AG09319 (cell line): ENCODE data around the gene HTR6.
A peak's percentile ranks its signal among the peaks of the same experiment; 100 is the strongest.

Experiments
- DNase-seq: peaks from one replicate; pipeline ENCODE4 v3.0.0-alpha.2; 2010; ENCODE audit warnings: low read depth; ENCODE audit errors: extremely low read depth
- CTCF ChIP-seq: IDR thresholded peaks from 2 replicates; pipeline ENCODE4 v1.5.1; 2011; ENCODE audit warnings: low read depth, mild to moderate bottlenecking, inconsistent platforms, low read length, moderate library complexity

HTR6 gene

DNA sequence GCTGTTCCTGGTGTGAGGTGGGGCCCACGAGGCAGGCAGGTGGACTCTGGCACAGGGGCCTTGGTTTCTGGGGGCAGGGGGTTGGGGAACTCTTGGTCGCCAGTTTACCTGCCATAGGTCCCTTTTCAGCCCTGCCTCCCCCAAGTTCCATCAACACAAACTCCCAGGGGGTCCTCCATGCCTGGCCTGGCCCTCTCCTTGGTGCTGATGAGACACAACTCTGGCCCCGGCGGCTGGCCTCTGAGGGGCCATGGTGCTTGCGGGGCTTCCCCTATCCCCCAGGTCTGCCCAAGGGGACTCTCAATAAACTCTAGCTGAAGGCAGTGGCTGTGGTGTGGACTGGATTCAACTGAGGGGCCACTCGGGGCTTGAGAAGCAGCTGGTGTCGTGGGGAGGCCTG is 16.0 kb downstream of the HTR6 start:
- TF ChIP-seq CTCF: no peak
- no peak for DNase-seq

DNA sequence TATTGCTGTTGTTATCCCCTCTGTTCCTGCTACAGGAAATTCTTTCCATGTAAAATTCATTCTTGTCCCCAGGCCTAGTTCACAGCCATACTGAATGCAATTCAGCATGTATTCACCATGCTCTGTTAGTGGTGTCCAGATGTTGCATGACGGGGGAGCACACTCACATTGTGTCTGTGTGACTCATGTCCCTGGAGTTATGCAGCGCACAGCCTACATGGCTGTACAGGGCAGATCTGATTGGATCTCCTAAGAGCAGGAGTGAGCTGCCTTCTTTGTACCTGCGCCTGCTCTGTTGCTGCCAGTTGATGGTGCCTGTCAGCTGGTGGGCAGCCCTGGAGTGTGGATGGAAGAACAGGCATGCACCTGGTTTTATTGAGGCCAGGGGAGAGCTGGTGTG is 17.6 kb downstream of the HTR6 start:
- TF ChIP-seq CTCF: no peak
- peak; percentile 71 for DNase-seq

DNA sequence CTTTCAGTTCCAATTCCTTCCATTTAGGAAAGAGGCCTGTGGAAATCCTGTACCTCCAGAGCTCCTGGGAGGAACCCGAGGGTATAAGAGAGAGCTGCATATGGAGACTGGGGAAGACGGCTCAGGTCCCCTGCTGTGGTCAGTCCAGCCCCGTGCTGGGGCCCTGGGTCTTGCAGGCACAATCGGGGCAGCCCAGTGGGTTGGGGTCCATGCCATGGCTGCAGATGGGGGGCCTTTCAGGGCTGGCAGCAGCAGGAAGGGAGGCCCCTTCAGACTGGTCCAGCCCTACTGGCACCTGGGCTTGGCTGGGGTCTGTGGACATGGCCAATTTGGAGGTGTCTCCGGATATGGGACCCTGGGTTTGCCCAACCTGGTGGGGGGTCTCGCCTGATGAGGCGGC is 18.2 kb downstream of the HTR6 start:
- DNase-seq: no peak
- TF ChIP-seq CTCF: no peak

DNA sequence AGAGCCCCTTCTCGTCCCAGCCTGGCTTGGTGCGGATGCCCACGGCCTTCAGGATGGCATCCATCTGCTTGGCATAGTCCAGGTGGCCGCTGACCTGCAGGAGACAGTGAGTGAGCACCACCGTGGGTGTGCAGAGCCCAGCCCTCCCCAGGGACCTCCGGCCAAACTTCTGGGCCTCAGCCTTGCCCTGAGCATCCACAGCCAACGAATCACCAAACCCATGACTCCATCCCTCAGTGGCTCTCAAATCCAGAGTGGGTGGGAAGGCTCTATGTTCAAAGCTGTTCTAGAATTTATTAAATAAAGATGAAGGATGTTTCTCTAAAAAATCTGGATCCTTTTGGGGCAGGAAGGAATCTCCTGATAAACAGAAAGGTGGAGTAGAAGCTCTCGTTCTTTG is 18.7 kb downstream of the HTR6 start:
- DNase-seq: no peak
- no peak for TF ChIP-seq CTCF

GRCh38 chr1:19684677-19685076 is 20.0 kb downstream of the HTR6 start:
- TF ChIP-seq CTCF: no peak
- no peak for DNase-seq

DNA sequence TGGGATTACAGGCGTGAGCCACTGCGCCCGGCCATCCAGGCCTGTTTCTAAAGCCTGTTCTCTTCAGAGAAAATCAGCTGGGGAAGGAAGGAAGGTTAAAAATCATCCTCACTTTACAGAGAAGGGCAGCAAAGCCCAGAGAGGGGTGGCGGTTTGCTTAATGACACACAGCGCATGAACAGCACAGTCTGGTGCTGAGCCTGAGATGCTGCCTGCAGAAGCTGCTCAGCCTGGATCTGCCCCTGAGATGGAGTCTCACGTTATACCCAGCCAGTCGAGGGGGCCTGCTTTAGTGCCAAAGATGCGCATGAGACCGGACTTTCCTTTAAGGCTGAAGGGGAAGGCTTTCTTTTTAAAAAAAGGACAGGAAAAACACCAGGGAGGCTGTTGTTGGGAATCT is 21.3 kb downstream of the HTR6 start:
- DNase-seq: no peak
- TF ChIP-seq CTCF: no peak

DNA sequence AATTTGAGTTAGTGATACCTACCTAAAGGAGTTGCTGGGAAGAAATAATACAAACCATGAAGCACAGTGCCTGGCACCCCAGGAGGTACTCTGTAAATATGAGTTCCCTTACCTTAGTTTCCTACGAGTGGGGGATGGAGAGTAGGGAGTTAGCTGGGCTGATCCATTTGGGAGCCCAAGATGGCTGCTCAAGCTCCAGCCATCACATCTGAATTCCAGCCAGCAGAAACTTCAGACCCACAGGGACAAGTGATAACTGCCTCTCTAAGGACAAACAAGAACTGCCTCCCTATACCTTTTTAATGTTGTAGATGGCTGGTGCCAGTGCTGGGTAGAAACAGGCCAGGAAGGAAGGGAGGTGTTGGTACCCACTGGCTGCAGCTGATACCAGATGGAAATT is 22.7 kb downstream of the HTR6 start:
- DNase-seq: no peak
- no peak for TF ChIP-seq CTCF
